ENCODE measurements around the gene ADORA2B.
"Not testable (repeated sequence)": the region's sequence is repeated elsewhere in the genome, so short reads cannot be mapped to it uniquely, and the experiment has no call there.

ADORA2B gene

DNA sequence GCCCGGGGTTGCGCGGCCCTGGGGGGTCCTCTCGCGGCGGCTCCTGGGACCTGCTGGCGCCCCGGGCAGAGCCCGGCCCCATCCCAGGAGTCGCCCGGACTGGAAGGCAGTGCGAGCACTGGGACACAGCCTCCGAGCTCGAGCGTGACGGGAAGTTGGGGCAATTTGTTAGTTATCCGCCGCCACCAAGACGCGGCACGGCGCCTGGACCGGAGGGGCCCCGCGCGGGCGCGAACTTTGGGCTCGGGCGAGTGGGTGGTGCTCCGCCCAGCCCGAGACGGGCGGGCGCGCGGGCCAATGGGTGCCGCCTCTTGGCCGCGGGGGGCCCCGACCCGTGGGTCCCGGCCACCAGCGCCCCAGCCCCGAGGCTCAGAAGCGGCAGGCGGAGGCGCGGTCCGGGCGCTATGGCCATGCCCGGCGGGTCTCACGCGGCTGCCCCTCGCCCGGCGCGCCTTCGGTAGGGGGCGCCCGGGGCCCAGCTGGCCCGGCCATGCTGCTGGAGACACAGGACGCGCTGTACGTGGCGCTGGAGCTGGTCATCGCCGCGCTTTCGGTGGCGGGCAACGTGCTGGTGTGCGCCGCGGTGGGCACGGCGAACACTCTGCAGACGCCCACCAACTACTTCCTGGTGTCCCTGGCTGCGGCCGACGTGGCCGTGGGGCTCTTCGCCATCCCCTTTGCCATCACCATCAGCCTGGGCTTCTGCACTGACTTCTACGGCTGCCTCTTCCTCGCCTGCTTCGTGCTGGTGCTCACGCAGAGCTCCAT is at the start of gene ADORA2B:
Gene ADORA2B (plus strand): TSS at position 372 of the 768 bp plus-strand sequence. CDS start 119 bp downstream, at position 491.
- peak; percentile 71 for DNase-seq

DNA sequence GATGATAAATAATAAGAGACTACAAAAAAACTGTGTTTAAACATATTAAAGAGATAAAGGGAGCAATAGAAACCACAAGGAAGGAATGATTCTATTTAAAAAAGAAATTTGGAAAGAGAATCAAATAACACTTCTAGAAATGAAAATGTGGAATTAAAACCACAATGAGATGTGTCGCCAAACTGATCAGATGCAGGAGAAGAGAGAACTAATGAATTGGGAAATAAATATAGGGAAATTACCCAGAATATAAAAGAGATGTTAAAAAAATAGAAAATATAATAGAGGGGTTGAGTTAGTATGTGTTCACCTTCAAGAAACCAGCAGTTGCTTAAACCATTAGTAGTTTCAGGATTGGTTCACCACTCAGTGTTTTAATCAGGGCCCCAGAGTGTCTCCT is 48.7 kb upstream of the ADORA2B start:
- DNase-seq = no peak

DNA sequence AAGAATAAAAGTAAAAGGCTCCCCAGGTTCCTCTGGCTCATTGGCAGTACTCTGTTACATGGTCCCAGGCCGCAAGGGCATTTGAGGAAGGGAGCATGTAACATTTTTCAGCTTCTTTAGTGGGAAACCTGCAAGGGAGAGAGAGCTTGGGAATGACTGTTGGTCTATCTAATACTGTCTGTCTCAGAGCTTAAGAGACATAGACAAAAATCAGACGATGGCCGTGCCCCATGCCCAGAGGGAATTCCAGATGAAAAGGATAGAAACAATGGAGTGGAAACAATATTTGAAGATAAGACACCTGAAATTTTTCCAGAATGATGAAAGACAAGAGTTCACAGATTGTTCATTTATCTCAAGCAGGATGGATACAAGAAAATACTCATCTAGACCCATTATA is 48.1 kb upstream of the ADORA2B start:
- DNase-seq = no peak

DNA sequence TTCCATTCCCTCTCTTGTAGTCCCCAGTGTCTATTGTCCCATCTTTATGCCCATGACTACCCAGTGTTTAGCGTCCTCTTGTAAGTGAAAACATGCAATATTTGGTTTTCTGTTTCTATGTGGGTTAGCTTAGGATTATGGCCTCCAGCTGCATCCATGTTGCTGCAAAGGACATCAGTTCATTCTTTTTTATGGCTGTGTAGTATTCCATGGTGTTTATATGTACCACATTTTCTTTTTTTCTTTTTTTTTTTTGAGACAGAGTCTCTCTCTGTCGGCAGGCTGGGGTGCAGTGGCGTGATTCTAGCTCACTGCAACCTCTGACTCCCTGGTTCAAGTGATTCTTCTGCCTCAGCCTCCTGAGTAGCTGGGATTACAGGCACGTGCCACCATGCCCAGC is 45.3 kb upstream of the ADORA2B start:
- not testable (repeated sequence) for DNase-seq

DNA sequence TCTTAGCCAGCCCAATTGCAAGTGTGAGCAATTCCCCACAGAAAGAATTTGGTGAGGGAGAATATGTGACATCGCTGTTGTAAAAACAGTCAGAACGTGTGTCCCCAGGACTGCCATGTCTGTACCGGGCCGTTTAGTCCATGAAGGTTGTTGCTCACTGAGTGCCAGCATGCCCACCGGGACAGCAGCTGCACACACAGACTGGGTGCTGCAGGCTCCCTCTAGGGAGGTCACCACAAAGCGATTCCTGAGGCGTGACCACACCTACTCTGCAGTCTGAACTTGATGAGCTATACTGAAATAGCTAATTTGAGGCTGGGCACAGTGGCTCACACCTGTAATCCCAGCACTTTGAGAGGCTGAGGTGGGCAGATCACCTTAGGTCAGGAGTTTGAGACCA is 44.1 kb upstream of the ADORA2B start:
- DNase-seq = no peak

DNA sequence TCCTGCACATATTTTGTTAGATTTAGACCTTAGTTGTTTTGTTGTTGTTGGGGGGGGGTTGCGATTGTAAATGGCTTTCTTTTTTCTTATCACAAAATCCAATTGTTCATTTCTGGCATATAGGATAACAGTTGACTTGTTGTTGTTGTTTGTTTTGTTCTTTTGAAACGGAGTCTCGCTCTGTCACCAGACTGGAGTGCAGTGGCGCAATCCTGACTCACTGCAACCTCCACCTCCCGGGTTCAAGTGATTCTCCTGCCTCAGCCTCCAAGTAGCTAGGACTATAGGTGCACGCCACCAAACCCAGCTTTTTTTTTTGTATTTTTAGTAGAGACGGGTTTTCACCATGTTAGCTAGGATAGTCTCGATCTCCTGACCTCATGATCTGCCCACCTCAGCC is 39.7 kb upstream of the ADORA2B start:
- not testable (repeated sequence) for DNase-seq

DNA sequence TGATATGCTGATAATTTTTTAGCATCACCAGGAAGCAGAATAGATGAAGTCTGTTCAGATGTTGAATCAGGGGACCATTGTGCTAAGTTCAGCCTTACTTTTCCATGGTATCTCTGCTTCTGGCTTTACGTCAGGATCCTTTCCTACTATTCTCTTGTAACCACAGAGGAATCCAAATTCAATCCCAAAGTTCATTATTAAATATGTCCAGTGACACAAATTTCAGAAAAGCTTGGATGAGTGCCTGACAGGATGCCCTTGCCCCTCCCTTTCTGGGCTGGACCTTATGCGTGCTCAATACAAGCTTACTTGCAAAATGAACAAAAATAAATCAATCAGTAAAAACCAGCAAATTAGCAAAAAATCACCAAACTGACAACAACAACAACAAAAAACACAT is 37.6 kb upstream of the ADORA2B start:
- DNase-seq = no peak

DNA sequence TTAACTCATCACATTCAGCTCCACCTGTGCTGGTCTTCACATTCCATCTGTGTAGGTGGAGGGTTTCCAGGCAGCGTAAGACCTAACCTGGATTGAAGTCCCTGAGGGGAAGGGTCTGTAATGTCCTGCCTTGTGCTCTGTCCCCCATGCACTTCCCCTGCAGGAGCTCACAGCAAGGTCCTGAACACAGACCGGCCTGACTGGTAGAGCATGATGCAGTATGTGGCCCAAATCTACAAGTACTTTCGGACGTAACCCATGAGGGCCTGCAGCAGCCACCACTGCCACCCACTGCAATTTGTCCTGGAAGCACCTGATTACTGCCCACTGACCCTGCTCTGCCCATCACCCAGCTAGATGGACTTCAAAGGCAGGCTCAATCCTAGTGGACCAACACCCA is 36.6 kb upstream of the ADORA2B start:
- DNase-seq = no peak

DNA sequence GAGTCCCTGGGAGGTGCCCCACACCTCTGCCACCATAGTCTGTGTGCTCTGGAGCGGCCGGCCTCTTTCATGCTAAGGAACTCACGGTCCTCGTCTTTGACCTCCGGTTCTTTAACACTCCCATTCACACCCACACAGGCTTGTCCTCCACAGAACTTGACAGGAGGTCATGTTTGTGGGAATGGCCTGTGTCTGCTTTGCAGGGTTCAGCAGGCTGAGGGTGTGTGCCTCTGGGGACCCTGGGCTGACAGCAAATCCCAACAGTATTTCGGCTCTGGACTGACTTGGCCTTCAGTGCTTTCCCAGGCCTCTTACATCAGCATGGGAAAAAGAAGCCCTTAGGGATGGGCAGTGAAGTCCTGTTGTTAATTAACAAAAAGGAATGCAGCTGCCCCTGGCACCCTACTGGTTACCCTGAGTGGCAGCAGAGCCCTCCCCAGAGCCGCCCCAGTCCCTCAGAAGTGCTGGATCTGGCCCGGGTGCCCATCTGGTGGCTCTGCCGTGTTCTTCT is 35.4 kb upstream of the ADORA2B start:
- no peak for DNase-seq

DNA sequence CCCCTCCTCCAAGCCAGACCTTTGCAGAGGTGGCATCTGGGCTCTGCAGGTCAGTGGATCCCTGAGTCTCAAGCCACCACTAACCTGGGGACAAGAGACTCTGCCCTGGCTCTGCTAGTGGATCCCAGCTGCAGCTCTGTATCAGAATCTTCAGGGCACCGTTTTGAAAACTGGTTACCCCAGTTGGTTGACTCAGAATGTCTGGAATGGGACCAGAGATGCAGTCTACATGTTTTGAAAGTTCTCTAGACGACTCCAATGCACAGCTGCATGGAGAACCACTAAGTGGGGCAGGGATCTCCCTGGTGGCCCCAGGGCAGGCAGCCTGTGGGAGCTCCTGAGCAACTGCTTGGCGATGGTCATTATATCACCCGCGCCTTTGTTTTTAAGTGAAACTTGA is 34.1 kb upstream of the ADORA2B start:
- no peak for DNase-seq

DNA sequence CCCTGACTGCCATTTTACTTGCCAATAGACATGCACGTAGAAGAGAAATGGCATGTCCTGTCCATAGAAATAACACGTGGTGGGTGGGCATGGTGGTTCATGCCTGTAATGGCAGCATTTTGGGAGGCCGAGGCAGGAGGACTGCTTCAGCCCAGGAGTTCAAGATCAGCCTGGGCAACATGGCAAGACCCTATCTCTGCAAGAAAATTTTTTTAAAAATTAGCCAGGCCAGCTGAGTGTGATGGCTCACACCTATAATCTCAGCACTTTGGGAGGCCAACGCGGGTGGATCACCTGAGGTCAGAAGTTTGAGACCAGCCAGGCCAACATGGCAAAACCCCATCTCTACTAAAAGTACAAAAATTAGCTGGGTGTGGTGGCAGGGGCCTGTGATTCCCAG is 33.2 kb upstream of the ADORA2B start:
- DNase-seq = not testable (repeated sequence)

DNA sequence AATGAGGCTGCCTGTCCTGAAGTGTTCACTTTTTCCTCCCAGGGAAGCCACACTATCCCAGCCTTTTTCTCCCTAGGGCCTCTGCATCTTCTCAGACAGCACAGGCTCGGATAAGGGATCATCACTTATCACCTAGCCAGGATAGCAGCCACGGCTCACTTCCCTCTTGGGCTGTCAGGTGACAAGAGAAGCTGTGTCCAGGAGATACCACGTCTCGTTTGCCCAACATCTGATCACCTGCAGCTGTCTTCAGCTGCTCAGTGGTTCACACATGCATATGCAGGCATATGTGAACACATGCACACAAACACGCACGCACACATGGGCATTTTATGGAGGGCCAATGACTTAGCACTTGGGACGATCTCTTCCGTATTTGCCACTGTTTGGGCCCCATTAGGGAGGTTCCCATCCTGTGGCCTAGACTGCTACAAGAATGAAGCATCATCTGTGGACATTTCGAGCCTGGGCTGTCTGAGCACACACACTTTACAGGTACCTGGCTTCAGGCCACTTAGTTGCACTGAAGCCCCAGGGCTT is 32.4 kb upstream of the ADORA2B start:
- DNase-seq = no peak

DNA sequence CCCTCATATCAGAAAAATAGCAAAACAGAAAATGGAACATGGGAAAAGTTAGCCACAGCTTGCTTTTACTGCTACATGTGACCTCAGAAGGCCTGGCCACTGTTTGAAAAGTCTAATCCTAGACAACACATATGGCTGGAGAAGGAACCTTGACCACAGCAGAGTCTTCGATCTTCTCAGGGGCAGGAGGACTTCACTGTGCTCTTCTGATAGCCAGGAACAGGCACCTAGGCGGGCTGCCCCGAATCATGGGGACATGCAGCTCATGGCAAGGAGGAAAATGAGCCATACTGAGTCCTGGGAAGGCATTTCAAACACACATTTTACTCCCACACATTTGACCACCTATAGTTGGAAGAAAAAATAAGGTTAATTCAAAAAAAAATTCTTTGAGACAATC is 31.1 kb upstream of the ADORA2B start:
- no peak for DNase-seq

DNA sequence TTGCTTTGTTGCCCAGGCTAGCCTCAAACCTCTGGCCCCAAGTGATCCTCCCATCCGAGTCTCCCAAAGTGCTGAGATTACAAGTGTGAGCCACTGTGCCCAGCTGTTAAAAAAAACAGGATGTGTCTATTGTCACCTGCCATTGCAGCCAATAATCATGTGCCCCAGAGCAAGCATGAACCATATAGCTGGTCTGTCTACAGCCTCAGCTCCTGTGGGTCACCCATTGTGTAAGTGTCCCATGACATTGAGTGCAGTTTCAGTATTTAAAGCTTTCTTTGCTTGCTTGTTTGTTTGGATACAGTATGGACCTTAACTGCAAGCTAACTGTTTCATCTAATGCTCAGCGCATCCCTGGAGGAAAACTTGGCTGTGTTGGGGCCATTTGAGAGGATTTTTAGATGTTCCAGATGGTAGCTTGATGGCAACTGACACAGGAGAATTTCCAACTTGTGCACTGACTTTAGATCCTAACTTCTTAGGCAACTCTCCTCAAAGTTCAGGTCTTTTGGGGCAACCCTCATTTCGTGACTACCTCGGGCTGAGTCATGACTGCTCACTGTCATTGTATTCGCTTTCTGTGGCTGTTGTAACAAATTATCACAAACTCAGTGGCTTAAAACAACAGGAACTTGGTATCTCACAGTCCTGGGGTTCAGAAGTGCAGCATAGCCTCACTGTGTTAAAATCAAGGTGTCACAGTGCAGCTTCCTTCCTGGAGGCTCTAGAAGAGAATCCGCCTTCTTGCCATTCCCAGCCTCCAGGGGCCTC is 30.3 kb upstream of the ADORA2B start:
- no peak for DNase-seq

DNA sequence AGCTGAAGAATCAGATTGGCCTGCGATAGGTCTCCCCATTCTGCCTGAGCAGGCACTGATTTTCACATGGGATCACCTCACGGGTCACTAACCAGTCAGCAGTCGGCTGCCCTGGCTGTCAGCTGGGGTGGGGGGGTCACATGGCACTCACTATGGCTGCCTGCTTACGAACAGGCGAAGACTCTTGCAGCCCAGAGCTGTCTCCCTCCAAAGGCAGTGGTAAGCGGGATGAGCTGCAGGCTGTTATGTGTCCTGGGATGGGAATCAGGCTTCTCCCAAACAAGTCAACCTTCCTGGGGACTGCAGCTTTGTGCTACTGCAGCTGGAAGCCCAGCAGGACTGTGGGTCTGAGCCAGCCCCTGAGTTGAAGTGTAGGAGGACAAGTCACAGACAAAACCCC is 29.0 kb upstream of the ADORA2B start:
- no peak for DNase-seq

DNA sequence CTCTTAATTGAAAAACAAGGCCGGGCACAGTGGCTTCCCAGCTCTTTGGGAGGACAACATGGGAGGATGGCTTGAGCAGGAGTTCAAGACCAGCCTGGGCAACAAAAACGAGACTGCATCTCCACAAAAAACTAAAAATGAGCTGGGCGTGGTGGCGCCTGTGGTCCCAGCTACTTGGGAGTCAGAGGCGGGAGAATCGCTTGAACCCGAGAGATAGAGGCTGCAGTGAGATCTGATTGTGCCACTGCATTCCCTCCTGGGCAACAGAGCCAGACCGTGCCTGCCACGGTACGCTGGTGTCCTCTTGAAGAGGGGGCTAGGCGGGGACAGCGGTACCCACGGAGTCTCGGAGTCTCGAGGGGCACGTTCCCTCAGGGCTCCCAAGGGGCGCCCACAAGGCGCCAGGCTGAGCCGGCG is 27.9 kb upstream of the ADORA2B start:
- DNase-seq = no peak

DNA sequence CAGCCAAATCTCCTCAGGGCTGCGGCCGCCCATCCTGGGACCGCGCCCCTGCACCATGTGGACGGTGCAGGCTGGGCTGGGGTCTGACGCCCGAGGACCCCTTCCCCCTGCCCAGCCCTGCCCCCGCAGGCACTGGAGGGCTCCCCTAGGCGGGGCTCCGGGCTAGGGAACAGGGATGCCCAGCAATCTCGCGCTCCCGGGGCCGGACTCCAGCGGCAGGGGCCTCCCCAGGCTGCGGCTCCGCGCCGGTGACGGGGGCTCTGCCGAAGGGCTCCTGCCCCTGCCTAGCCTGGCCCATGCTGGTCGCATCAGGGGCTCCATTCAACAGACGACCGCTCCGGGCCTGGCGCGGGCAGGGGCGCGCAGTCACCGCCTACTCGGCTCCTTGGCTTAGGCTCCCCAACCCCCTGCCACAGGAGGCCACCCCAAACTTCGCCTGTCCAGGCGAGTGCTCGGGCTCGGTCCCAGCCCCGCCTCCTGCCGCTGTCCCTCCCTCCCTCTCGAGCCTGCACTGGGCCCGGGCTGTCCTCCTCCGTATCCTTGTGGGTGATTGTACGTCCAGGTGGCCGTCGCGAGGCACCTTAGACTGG is 27.4 kb upstream of the ADORA2B start:
- DNase-seq = no peak

DNA sequence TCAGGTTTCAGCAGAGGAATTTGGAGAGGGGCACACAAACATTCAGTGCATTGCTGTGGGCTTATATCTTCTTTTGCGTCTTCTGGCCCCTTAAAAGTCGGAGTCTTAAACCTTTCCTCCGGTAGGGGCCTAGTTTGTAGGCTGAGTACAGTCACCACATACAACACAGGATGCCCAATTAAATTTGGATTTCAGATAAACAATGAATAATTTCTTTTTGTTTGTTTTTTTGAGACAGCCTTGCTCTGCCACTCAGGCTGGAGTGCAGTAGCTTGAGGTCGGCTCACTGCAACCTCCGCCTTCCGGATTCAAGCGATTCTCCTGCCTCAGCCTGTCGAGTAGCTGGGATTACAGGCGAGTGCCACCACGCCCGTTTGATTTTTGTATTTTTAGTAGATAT is 26.7 kb upstream of the ADORA2B start:
- no peak for DNase-seq

DNA sequence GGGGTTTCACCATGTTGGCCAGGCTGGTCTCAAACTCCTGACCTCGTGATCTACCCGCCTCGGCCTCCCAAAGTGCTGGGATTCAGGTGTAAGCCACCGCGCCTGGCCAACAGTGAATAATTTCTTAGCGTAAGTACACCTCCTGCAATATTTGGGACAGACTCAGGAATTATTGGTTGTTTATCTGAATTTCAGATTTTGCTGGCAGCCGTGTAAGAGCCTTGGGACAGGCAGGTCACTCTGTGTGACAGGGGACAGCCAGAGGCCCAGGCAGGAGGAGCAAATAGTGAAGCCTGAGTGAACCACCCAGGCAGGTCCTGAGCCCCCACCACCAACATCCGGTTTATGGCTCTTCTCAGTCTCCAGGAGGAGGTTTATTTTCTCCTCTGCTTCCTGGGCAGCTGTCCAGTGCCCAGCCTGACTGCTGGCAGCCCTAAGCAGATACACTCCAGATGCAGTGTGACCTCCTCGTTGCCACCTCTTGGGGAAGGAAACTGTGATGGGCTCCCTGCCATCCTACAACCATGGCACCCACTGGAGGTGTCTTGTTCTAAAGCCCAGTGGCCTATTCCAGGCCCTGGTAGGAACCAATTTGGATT is 26.2 kb upstream of the ADORA2B start:
- DNase-seq = no peak

DNA sequence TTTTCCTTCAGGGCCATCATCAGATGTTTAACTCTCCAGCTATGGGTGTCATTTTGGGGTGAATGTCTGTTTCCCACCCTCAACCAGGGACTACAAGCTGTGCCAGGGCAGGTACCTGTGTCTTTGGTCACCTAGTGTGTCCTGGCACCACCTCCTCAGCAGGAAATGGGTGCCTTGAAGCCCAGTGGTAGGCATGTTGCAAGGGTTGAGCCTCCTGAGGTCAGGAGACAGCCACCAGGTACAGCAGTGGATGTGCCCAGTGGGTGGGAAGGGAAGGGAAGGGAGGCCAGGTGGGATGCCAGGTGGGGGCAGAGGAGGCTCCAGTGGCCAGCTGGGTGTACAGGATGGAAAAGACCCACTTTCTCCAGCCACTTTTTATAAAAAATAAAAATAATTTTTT is 25.5 kb upstream of the ADORA2B start:
- DNase-seq = no peak

DNA sequence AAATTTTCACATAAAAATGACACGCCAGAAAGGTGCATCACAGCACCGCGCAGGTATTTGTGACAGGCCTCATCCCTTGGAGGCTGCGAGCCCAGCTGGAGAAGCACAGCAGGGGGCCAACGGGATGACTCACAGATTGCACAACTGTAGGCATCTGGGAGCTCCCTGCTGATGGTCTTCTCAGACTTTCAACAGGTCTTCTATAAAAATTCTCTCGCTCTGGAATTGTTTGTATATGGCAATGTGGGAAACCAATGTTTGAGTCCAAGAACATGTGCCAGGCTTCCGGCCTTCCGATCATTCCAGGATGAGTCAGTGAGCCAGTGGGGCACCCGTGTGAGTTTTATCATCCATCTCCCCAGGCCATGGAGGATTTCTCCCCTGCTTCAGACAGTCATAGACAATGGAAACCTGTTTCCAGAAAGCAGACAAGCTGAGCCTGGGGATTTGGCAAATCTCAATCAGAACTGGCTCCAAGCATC is 24.1 kb upstream of the ADORA2B start:
- peak; percentile 94 for DNase-seq

DNA sequence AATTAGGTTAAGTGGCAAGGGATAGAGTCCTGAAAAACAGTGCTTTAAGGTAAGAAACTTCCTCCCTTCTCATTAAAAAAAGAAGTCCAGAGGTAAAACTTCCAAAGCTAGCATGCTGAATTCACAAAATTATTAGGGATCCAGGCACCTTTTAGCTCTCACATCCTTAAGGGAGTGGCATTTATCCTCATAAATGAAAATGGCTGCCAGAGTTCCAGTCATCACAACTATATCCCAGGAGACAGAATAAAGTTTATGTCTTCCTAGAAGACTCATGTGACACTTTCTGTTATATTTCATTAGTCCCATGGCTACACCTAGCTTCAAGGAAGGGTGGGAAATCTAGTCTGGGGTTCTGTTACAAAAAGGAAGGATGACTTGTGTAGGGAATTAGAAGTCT is 23.3 kb upstream of the ADORA2B start:
- DNase-seq = no peak

DNA sequence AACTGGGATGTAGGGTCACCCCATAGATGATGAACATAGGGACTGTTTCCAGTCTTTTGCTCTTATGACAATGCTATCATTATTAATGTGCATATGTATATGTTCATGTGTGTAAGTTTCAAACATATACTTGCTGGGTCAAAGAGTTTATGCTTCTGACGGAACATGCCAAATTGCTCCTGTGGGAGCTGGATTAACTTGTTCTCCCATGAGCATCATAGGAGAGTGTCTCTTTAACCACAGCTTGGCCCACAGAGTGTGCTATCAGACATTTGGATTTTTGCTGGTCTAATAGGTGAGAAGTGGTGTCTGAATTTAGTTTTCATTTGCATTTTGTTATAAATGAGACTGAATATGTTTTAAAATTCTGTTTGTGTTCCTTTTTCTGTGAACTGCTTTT is 22.3 kb upstream of the ADORA2B start:
- no peak for DNase-seq

Data from T1000 (cell line).